HCT116 (cell line): Measurements from ENCODE around the gene SLFN5. TPM values are rescaled to one million over a fixed set of nuclear protein-coding genes. Genes with fewer than 3 reads are reported as not detected.

ENCODE experiments used
- ATAC-seq: fragments of 200-7000 bp; cut with Tn5 transposase; 2 replicates; pipeline ENCODE4 v1.9.1; 2020; ENCODE audit warnings: mild to moderate bottlenecking, moderate library complexity
- BruUV-seq: library from RNA; stranded (reverse); fragments of 400-500 nt; replicated peaks from 2 replicates; lab custom pipeline; 2021; lab: Mats Ljungman, UMichigan
- CTCF ChIA-PET: fragments of 300-600 bp; sonication (Branson Sonifier 250); formaldehyde crosslinking; loops from one replicate; lab custom pipeline; 2021; ENCODE audit warnings: antibody characterized with exemption; lab: Charles Lee
- POLR2A ChIA-PET: fragments of 300-600, 350-600 bp; sonication (Branson Sonifier 250); formaldehyde crosslinking; loops from one replicate; lab custom pipeline; 2021; ENCODE audit warnings: antibody characterized with exemption; lab: Charles Lee
- RAD21 ChIA-PET, 2 experiments: fragments of 300-600 bp; sonication (Branson Sonifier 250); formaldehyde crosslinking; loops; one replicate each; lab custom pipeline; 2023; ENCODE audit warnings: low total read pairs in 2 of 2; ENCODE audit not compliant: uncharacterized antibody in 2 of 2, unreplicated experiment in 2 of 2, low non-redundant PET in 1 of 2; lab: Charles Lee
- DNase-seq: peaks from one replicate; pipeline ENCODE4 v3.0.0-alpha.2; 2010; ENCODE audit warnings: low read depth, low spot score
- H2AFZ ChIP-seq: fragments of 200-600 bp; shearing (Covaris generic), sonication (generic); 2 replicates; pipeline ENCODE4 v1.6.1; 2017; ENCODE audit warnings: low read depth, mixed run types, mixed read lengths, antibody characterized with exemption, low read length; ENCODE audit not compliant: poor library complexity, severe bottlenecking
- H3K27ac ChIP-seq: 2 replicates; pipeline ENCODE4 v1.5.1; 2012; ENCODE audit warnings: low read depth, low read length
- H3K27me3 ChIP-seq: fragments of 200-600 bp; sonication (generic); 2 replicates; pipeline ENCODE4 v1.6.1; 2016; ENCODE audit warnings: mixed run types, low read length, mixed read lengths; ENCODE audit not compliant: insufficient read depth
- H3K36me3 ChIP-seq, 2 experiments: fragments of 200-500 bp in 1 of 2; fragments of 200-600 bp in 1 of 2; sonication (Bioruptor generic) in 1 of 2; sonication (generic) in 1 of 2; 2 replicates each; pipeline versions ENCODE4 v1.5.1 to v1.6.1; 2014 to 2016; ENCODE audit warnings: low read length in 2 of 2, inconsistent platforms in 1 of 2, mixed read lengths in 1 of 2, mixed run types in 1 of 2; ENCODE audit not compliant: insufficient read depth in 2 of 2, control insufficient read depth in 1 of 2
- H3K4me1 ChIP-seq, 2 experiments: fragments of 200-600 bp in 1 of 2; sonication (generic) in 1 of 2; 2 replicates each; pipeline versions ENCODE4 v1.5.1 to v1.6.1; 2012 to 2017; ENCODE audit warnings: low read length in 2 of 2, inconsistent platforms in 1 of 2, mild to moderate bottlenecking in 1 of 2, mixed read lengths in 1 of 2, mixed run types in 1 of 2, moderate library complexity in 1 of 2; ENCODE audit not compliant: insufficient read depth in 2 of 2, control insufficient read depth in 1 of 2
- H3K4me2 ChIP-seq: fragments of 200-600 bp; sonication (generic); 2 replicates; pipeline ENCODE4 v1.6.1; 2017; ENCODE audit warnings: mixed run types, low read length, mixed read lengths
- H3K4me3 ChIP-seq, 2 experiments: fragments of 200-600 bp in 1 of 2; sonication (generic) in 1 of 2; replicated peaks in 1 of 2; 2 replicates each; pipeline ENCODE4 v1.5.1; 2011 to 2016; ENCODE audit warnings: low read length in 2 of 2, control low read depth in 1 of 2, low read depth in 1 of 2, mild to moderate bottlenecking in 1 of 2, mixed read lengths in 1 of 2, mixed run types in 1 of 2
- H3K79me2 ChIP-seq: fragments of 200-600 bp; sonication (generic); 2 replicates; pipeline ENCODE4 v1.6.1; 2017; ENCODE audit warnings: mild to moderate bottlenecking, mixed run types, low read length, moderate library complexity, mixed read lengths; ENCODE audit not compliant: insufficient read depth
- H3K9ac ChIP-seq: fragments of 200-600 bp; sonication (generic); 2 replicates; pipeline ENCODE4 v1.6.1; 2016; ENCODE audit warnings: low read length, mixed read lengths
- H3K9me2 ChIP-seq: fragments of 200-600 bp; sonication (generic), shearing (Covaris generic); 2 replicates; pipeline ENCODE4 v1.6.1; 2017; ENCODE audit warnings: mixed run types, mild to moderate bottlenecking, moderate library complexity; ENCODE audit not compliant: insufficient read depth
- H3K9me3 ChIP-seq, 2 experiments: fragments of 200-500 bp in 1 of 2; fragments of 200-600 bp in 1 of 2; sonication (Bioruptor generic) in 1 of 2; sonication (generic) in 1 of 2; 2 replicates each; pipeline ENCODE4 v1.6.1; 2014 to 2017; ENCODE audit warnings: low read length in 2 of 2, mixed read lengths in 2 of 2, inconsistent platforms in 1 of 2, low read depth in 1 of 2, mild to moderate bottlenecking in 1 of 2, mixed run types in 1 of 2, moderate library complexity in 1 of 2; ENCODE audit not compliant: control insufficient read depth in 1 of 2, insufficient read depth in 1 of 2
- H4K20me1 ChIP-seq: fragments of 200-600 bp; sonication (generic), shearing (Covaris generic); 2 replicates; pipeline ENCODE4 v1.6.1; 2017; ENCODE audit warnings: mixed run types, mild to moderate bottlenecking, moderate library complexity; ENCODE audit not compliant: insufficient read depth
- CBX3 ChIP-seq: IDR thresholded peaks from 2 replicates; pipeline ENCODE4 v1.6.1; 2012; ENCODE audit warnings: low read depth
- CEBPB ChIP-seq: IDR thresholded peaks from 2 replicates; pipeline ENCODE4 v1.6.1; 2012; ENCODE audit warnings: low read depth
- ELF1 ChIP-seq: IDR thresholded peaks from 2 replicates; pipeline ENCODE4 v1.6.1; 2012; ENCODE audit warnings: low read depth, borderline replicate concordance
- EZH2 ChIP-seq: fragments of 200-600 bp; sonication (generic); IDR thresholded peaks from 2 replicates; pipeline ENCODE4 v1.6.1; 2017; ENCODE audit warnings: antibody characterized with exemption, mixed run types
- EZH2phosphoT487 ChIP-seq: fragments of 200-600 bp; IDR thresholded peaks from 2 replicates; pipeline ENCODE4 v1.6.1; 2018; ENCODE audit warnings: antibody characterized with exemption, borderline replicate concordance
- FOSL1 ChIP-seq: IDR thresholded peaks from 2 replicates; pipeline ENCODE4 v1.6.1; 2012; ENCODE audit warnings: low read depth
- JUND ChIP-seq: IDR thresholded peaks from 2 replicates; pipeline ENCODE4 v1.6.1; 2012
- POLR2A ChIP-seq: IDR thresholded peaks from 2 replicates; pipeline ENCODE4 v1.7.0; 2011; ENCODE audit warnings: borderline replicate concordance; ENCODE audit not compliant: insufficient read depth, insufficient read length; ENCODE audit errors: extremely low read depth
- POLR2AphosphoS5 ChIP-seq: IDR thresholded peaks from 2 replicates; pipeline ENCODE4 v1.6.1; 2011; ENCODE audit warnings: mild to moderate bottlenecking, low read depth, low read length, moderate library complexity
- RAD21 ChIP-seq: IDR thresholded peaks from 2 replicates; pipeline ENCODE4 v1.6.1; 2012; ENCODE audit warnings: low read depth, mild to moderate bottlenecking
- SP1 ChIP-seq: IDR thresholded peaks from 2 replicates; pipeline ENCODE4 v1.6.1; 2012; ENCODE audit warnings: low read depth
- SRF ChIP-seq: IDR thresholded peaks from 2 replicates; pipeline ENCODE4 v1.6.1; 2012; ENCODE audit warnings: low read depth
- TCF7L2 ChIP-seq: IDR thresholded peaks from 2 replicates; pipeline ENCODE4 v1.7.0; 2011; ENCODE audit warnings: borderline replicate concordance, inconsistent platforms; ENCODE audit not compliant: insufficient read depth, insufficient read length; ENCODE audit errors: extremely low read depth
- ZNF274 ChIP-seq: fragments of 200-500 bp; sonication (Bioruptor generic); IDR thresholded peaks from 2 replicates; pipeline ENCODE4 v1.6.1; 2014; ENCODE audit warnings: mild to moderate bottlenecking, low read depth, low read length, inconsistent platforms
- intact Hi-C: fragments of 100-400 bp; cut with micrococcal nuclease; formaldehyde crosslinking; loops from 2 replicates; pipeline ENCODE4 v1.10.0; 2022
- total RNA-seq: library from RNA; stranded (reverse); gene quantifications from one replicate; pipeline ENCODE4 v1.2.1, GENCODE V29; 2021; ENCODE audit not compliant: unreplicated experiment
- TF ChIP-seq, protein P1 (sequence below): IDR thresholded peaks from 2 replicates; pipeline ENCODE4 v1.6.1; 2011; ENCODE audit warnings: mild to moderate bottlenecking, low read length, moderate library complexity; ENCODE audit not compliant: insufficient replicate concordance; ENCODE audit errors: extremely low read depth
- TF ChIP-seq, protein P2 (sequence below), 3 experiments: fragments of 200-600 bp in 1 of 3; sonication (generic) in 1 of 3; IDR thresholded peaks in 2 of 3; conservative IDR thresholded peaks in 1 of 3; 2 replicates each; pipeline ENCODE4 v1.5.1; 2012 to 2017; ENCODE audit warnings: low read depth in 2 of 3, low read length in 2 of 3, antibody characterized with exemption in 1 of 3, borderline replicate concordance in 1 of 3, control low read depth in 1 of 3, mild to moderate bottlenecking in 1 of 3, mixed read lengths in 1 of 3, mixed run types in 1 of 3, moderate library complexity in 1 of 3; ENCODE audit not compliant: insufficient read depth in 1 of 3
- TF ChIP-seq, protein P3 (sequence below): IDR thresholded peaks from 2 replicates; pipeline ENCODE4 v1.6.1; 2012; ENCODE audit warnings: low read depth
- TF ChIP-seq, protein P4 (sequence below): IDR thresholded peaks from 2 replicates; pipeline ENCODE4 v1.6.1; 2012

The SLFN5 gene
- total RNA-seq, 1 experiment from 2014 or later: 23.7 TPM

DNA sequence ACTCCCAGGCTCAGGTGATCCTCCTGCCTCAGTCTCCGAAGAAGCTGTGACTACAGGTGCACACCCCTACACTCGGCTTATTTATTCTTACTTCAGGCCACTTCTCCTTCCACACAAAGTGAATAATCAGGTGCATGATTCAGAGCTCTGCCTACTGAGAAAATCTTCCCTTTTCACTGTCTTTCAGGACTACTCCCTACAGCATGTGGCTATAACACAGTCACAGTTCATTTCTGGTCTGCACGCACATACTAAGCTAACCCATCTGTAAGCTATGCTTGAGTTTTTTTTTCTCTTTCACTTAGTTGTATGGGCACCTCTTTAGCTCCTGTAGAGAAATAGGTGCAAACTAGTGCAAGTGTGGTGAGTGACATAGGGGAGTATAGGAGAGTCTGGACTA is 7.6 kb upstream of the SLFN5 start:
- ChIA-PET RAD21 (no interaction called here), CTCF (no interaction called here), POLR2A (no interaction called here)
- Histone ChIP-seq H3K27ac (no peak overlapping the region), H3K9me3 (no peaks in the 10 kb centered on the region), H3K36me3 (no peaks in the 10 kb centered on the region), H3K4me2 (no peak overlapping the region), H3K4me3 (no peak overlapping the region), H3K9me2 (no peaks in the 10 kb centered on the region), H3K79me2 (no peaks in the 10 kb centered on the region), H3K9ac (no peak overlapping the region), H2AFZ (no peak overlapping the region), H3K4me1 (no peaks in the 10 kb centered on the region), H4K20me1 (no peaks in the 10 kb centered on the region), H3K27me3 (no peaks in the 10 kb centered on the region)
- DNase-seq (no peak), ATAC-seq (no peak)
- no TSS peak for BruUV-seq
- TF ChIP-seq, protein P1, sequence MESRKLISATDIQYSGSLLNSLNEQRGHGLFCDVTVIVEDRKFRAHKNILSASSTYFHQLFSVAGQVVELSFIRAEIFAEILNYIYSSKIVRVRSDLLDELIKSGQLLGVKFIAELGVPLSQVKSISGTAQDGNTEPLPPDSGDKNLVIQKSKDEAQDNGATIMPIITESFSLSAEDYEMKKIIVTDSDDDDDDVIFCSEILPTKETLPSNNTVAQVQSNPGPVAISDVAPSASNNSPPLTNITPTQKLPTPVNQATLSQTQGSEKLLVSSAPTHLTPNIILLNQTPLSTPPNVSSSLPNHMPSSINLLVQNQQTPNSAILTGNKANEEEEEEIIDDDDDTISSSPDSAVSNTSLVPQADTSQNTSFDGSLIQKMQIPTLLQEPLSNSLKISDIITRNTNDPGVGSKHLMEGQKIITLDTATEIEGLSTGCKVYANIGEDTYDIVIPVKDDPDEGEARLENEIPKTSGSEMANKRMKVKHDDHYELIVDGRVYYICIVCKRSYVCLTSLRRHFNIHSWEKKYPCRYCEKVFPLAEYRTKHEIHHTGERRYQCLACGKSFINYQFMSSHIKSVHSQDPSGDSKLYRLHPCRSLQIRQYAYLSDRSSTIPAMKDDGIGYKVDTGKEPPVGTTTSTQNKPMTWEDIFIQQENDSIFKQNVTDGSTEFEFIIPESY: no peak
- TF ChIP-seq JUND (no peak), CEBPB (no peak), EZH2 (no peak), SP1 (no peak), POLR2AphosphoS5 (no peak), RAD21 (no peak), POLR2A (no peak), CBX3 (no peak), EZH2phosphoT487 (no peak), TCF7L2 (no peak), ZNF274 (no peak), FOSL1 (no peak), ELF1 (no peak), SRF (no peak)
- TF ChIP-seq, protein P2, sequence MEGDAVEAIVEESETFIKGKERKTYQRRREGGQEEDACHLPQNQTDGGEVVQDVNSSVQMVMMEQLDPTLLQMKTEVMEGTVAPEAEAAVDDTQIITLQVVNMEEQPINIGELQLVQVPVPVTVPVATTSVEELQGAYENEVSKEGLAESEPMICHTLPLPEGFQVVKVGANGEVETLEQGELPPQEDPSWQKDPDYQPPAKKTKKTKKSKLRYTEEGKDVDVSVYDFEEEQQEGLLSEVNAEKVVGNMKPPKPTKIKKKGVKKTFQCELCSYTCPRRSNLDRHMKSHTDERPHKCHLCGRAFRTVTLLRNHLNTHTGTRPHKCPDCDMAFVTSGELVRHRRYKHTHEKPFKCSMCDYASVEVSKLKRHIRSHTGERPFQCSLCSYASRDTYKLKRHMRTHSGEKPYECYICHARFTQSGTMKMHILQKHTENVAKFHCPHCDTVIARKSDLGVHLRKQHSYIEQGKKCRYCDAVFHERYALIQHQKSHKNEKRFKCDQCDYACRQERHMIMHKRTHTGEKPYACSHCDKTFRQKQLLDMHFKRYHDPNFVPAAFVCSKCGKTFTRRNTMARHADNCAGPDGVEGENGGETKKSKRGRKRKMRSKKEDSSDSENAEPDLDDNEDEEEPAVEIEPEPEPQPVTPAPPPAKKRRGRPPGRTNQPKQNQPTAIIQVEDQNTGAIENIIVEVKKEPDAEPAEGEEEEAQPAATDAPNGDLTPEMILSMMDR (IDR thresholded peaks at IDR 0.05 in 2 of 3, conservative IDR thresholded peaks at IDR 0.05 in 1 of 3; ENCODE audit: borderline replicate concordance in 1 of 3, insufficient read depth in 1 of 3, low read depth in 2 of 3, low read length in 2 of 3): no peak
- TF ChIP-seq, protein P3, sequence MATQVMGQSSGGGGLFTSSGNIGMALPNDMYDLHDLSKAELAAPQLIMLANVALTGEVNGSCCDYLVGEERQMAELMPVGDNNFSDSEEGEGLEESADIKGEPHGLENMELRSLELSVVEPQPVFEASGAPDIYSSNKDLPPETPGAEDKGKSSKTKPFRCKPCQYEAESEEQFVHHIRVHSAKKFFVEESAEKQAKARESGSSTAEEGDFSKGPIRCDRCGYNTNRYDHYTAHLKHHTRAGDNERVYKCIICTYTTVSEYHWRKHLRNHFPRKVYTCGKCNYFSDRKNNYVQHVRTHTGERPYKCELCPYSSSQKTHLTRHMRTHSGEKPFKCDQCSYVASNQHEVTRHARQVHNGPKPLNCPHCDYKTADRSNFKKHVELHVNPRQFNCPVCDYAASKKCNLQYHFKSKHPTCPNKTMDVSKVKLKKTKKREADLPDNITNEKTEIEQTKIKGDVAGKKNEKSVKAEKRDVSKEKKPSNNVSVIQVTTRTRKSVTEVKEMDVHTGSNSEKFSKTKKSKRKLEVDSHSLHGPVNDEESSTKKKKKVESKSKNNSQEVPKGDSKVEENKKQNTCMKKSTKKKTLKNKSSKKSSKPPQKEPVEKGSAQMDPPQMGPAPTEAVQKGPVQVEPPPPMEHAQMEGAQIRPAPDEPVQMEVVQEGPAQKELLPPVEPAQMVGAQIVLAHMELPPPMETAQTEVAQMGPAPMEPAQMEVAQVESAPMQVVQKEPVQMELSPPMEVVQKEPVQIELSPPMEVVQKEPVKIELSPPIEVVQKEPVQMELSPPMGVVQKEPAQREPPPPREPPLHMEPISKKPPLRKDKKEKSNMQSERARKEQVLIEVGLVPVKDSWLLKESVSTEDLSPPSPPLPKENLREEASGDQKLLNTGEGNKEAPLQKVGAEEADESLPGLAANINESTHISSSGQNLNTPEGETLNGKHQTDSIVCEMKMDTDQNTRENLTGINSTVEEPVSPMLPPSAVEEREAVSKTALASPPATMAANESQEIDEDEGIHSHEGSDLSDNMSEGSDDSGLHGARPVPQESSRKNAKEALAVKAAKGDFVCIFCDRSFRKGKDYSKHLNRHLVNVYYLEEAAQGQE: no peak
- TF ChIP-seq, protein P4, sequence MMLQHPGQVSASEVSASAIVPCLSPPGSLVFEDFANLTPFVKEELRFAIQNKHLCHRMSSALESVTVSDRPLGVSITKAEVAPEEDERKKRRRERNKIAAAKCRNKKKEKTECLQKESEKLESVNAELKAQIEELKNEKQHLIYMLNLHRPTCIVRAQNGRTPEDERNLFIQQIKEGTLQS: no peak
- intact Hi-C loops: no loop called here
